Activated CD8-positive, alpha-beta memory T cell treated with anti-CD3 and anti-CD28 coated beads, Interleukin-2, amount 50 U/mL, for 48 hours (primary cell): ENCODE measurements around the gene DFFB.

ENCODE experiments used
- DNase-seq: peaks from one replicate; pipeline ENCODE4 v3.0.0-alpha.2; 2020

Gene DFFB

DNA sequence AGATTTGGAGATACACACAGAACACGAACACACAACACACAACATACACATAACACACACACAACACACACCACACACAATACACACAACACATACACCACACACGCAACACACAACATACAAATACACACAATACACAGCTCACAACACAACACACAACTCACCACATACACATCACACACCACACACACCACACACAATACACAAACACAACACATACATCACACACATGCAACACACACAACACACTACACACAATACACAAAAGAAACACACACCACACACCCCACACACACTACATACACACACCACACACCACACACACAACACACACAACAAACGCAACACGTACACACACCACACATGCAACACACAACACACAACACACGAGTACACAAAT lies 71.8 kb downstream of the DFFB start:
- DNase-seq = no peak

DNA sequence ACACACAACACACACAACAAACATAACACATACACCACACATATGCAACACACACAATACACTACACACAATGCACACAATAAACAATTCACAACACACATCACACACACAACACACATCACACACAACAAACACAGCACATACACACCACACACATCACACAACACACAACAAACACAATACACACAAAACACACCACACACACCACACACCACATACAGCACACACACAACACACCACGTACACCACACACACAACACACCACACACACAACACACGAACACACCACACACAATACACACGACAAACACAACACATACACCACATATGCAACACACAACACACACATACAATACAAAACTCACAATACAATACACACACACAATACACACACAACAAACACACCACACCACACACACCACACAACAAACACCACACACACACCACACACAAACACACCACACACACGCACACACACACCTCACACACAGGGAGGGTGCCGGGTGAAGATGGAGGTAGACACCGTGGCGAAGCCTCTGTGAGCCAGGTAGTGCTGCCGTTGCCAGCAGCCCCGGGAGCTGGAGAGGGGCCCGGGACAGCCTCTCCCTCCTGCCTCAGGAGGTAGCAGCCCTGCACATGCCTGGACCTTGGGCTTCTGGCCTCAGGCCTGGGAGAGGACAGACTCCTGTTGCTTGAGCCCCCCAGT lies 73.2 kb downstream of the DFFB start:
- DNase-seq = no peak

DNA sequence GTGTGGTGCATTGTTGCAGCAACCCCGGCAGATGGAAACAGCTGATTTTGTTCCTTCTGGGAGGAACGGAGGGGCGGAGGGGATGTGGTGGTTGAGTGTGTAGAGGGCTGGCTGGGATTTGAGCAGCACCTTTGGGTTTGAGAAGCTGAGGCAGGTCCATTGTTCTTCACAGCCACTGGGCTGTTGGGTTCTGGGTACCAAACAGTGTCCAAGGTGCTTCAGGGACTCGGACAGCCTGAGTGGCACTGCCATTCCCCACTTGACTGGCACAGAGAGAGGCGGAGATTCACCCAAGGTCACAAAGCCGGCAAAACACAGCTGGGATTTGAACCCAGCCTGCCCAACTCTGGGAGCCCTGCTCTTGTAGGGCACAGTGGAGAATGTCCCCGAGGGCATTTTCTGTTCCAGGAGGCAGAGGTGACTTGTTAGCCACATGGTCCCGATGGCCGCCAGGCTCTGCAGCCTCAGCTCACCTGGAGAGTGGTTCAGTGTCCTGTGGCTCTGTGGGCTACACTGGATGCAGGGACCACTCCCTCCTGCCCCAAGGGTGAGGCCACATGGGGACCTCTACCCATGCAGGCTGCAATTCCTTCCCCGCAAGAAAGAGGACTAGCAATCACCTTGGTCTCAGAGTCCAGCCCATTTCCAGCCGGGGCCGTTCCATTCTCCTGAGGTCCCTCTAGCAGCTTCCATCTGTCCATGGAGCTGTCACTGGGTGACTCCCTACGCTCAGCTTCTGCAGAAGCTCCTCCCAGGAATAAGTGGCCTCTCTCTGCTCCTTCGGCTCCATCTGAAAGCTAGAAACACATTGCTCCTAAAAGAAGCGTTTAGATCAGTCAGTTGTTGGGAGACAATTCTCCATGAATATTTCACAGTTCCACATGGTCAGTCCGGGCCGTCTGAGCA lies 74.0 kb downstream of the DFFB start:
- DNase-seq = no peak

GRCh38 chr1:3932156-3932919 lies 75.1 kb downstream of the DFFB start:
- no peak for DNase-seq
